ENCODE measurements around the gene PPM1H.

The PPM1H gene, protein sequence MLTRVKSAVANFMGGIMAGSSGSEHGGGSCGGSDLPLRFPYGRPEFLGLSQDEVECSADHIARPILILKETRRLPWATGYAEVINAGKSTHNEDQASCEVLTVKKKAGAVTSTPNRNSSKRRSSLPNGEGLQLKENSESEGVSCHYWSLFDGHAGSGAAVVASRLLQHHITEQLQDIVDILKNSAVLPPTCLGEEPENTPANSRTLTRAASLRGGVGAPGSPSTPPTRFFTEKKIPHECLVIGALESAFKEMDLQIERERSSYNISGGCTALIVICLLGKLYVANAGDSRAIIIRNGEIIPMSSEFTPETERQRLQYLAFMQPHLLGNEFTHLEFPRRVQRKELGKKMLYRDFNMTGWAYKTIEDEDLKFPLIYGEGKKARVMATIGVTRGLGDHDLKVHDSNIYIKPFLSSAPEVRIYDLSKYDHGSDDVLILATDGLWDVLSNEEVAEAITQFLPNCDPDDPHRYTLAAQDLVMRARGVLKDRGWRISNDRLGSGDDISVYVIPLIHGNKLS

DNA sequence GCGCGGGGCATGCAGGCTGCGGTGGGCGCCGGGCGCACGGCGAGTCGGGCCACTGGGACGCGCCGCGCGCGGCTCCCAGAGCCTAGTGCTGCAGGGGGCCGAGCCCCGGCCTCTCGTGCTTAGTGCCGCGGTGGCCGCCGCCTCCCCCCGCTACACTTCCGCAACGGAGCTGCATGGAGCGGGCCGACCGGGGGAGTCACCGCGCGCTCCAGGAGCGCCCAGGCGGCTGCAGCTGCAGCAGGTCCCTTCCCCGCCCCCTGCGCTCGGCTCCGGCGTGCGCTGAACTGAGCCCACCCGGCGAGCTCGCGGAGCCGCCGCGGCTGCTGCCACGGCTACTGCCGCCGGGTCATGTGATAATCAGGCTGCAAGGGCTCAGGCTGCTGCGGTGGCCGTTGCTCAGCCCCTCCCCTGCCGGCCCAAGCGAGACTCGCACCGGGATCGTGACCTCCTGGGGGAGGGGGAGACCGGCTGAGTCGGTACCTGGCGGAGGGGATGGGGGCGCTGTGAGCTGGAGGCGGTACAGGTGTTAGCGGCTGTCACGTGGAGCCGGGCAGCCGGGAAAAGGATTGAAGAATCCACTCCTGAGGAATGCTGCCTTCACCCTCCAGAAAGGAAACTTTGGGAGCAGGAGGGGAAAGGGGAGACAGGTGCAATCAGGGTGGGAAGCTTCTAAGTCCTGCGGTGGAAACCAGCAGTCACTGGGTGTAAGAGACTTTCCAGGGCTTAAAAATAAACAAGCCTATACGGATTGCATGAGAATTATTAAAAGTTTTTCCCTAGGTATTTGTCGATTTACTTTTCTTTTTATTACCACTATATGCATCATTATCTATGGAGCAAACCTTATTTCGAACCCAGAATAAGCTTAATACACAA lies at the start of gene PPM1H:
Gene PPM1H, minus strand, starts transcription at position 352 of the 876 bp plus-strand sequence. CDS start 414 bp downstream, outside the sequence.
- Histone ChIP-seq H4K20me1 (ENCODE audit: insufficient read depth, low read length) (peaks cover 5% of the 10 kb centered on the region; the same call in 1 of the 2 replicates), H3K4me1 (ENCODE audit: low read length) (peaks cover 7% of the 10 kb centered on the region; the same call in 1 of the 2 replicates), H3K9ac (ENCODE audit: low read length) (peak within 1 kb of the TSS; percentile 73), H3K9me3 (ENCODE audit: insufficient read depth, low read length) (no peaks in the 10 kb centered on the region), H3K4me2 (ENCODE audit: low read length) (peak within 1 kb of the TSS; percentile 88), H3K79me2 (ENCODE audit: low read length) (no peaks in the 10 kb centered on the region), H2AFZ (ENCODE audit: low read depth, low read length) (peak within 1 kb of the TSS; percentile 77), H3K27me3 (ENCODE audit: low read depth, low read length) (peaks cover 25% of the 10 kb centered on the region), H3K27ac (ENCODE audit: low read length) (no peak within 1 kb of the TSS), H3K36me3 (replicated peaks; ENCODE audit: low read depth, low read length) (no peaks in the 10 kb centered on the region), H3K4me3 (ENCODE audit: low read length) (peak within 1 kb of the TSS; percentile 93)
- TF ChIP-seq, protein P1, sequence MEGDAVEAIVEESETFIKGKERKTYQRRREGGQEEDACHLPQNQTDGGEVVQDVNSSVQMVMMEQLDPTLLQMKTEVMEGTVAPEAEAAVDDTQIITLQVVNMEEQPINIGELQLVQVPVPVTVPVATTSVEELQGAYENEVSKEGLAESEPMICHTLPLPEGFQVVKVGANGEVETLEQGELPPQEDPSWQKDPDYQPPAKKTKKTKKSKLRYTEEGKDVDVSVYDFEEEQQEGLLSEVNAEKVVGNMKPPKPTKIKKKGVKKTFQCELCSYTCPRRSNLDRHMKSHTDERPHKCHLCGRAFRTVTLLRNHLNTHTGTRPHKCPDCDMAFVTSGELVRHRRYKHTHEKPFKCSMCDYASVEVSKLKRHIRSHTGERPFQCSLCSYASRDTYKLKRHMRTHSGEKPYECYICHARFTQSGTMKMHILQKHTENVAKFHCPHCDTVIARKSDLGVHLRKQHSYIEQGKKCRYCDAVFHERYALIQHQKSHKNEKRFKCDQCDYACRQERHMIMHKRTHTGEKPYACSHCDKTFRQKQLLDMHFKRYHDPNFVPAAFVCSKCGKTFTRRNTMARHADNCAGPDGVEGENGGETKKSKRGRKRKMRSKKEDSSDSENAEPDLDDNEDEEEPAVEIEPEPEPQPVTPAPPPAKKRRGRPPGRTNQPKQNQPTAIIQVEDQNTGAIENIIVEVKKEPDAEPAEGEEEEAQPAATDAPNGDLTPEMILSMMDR (IDR thresholded peaks at IDR 0.05; ENCODE audit: low read depth, low read length): peak; percentile 71
- TF ChIP-seq EZH2phosphoT487 (IDR thresholded peaks at IDR 0.05; ENCODE audit: low read depth): no peak

DNA sequence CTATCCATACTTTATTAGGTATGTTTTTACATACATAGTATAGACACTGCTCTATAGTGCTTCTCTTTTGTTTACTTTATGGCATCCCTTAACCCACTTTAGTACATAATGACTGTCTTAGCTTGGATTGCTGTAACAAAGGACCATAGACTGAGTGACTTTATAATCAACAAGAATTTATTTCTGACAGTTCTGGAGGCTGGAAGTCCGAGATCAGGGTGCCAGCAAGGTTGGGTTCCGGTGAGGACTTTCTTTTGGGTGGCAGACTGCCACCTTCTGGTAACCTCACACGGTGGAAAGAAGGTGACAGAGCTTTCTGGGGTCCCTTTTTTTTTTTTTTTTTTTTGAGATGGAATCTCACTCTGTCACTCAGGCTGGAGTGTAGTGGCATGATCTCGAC lies 48.6 kb upstream of the PPM1H start:
- Histone ChIP-seq H3K79me2 (ENCODE audit: low read length) (no peaks in the 10 kb centered on the region), H3K27ac (ENCODE audit: low read length) (no peak overlapping the region), H3K36me3 (replicated peaks; ENCODE audit: low read depth, low read length) (no peaks in the 10 kb centered on the region), H3K27me3 (ENCODE audit: low read depth, low read length) (no peaks in the 10 kb centered on the region), H2AFZ (ENCODE audit: low read depth, low read length) (0 out of 2 replicates have a peak overlapping the region, but pooled peaks have one; percentile 10), H4K20me1 (ENCODE audit: insufficient read depth, low read length) (no peaks in the 10 kb centered on the region), H3K4me1 (ENCODE audit: low read length) (peaks cover 3% of the 10 kb centered on the region; the same call in 1 of the 2 replicates), H3K9me3 (ENCODE audit: insufficient read depth, low read length) (no peaks in the 10 kb centered on the region), H3K4me2 (ENCODE audit: low read length) (peak overlapping the region; percentile 34; the same call in 1 of the 2 replicates), H3K9ac (ENCODE audit: low read length) (no peak overlapping the region), H3K4me3 (ENCODE audit: low read length) (no peak overlapping the region)
- no peak for TF ChIP-seq EZH2phosphoT487 (IDR thresholded peaks at IDR 0.05; ENCODE audit: low read depth)
- TF ChIP-seq, protein P1 (IDR thresholded peaks at IDR 0.05; ENCODE audit: low read depth, low read length): peak; percentile 57

DNA sequence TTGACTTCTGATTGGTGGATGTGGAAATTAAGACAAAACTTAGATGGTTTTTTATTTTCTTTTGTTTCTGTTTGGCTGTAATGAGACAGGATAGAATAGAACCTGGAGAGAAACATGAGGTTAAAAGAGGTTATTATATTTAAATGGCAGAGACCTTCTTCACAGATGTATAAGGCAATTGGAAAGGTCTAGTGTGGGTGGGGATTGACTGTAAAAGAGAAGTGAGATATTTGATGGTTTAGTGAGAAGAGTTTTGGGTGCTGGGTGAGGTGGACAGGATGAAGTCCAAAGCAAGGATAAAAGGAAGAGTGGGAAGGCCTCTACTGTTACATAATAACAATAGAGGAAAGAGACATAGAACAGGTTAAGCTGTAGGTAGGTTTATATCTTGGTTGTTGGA lies 43.8 kb upstream of the PPM1H start:
- Histone ChIP-seq H4K20me1 (ENCODE audit: insufficient read depth, low read length) (no peaks in the 10 kb centered on the region), H3K4me2 (ENCODE audit: low read length) (no peak overlapping the region), H3K36me3 (replicated peaks; ENCODE audit: low read depth, low read length) (no peaks in the 10 kb centered on the region), H3K4me1 (ENCODE audit: low read length) (peaks cover 4% of the 10 kb centered on the region; the same call in 1 of the 2 replicates), H3K27me3 (ENCODE audit: low read depth, low read length) (no peaks in the 10 kb centered on the region; the same call in 1 of the 2 replicates), H3K79me2 (ENCODE audit: low read length) (no peaks in the 10 kb centered on the region), H2AFZ (ENCODE audit: low read depth, low read length) (no peak overlapping the region), H3K9ac (ENCODE audit: low read length) (no peak overlapping the region), H3K27ac (ENCODE audit: low read length) (no peak overlapping the region), H3K9me3 (ENCODE audit: insufficient read depth, low read length) (no peaks in the 10 kb centered on the region), H3K4me3 (ENCODE audit: low read length) (no peak overlapping the region)
- TF ChIP-seq, protein P1 (IDR thresholded peaks at IDR 0.05; ENCODE audit: low read depth, low read length): no peak
- TF ChIP-seq EZH2phosphoT487 (IDR thresholded peaks at IDR 0.05; ENCODE audit: low read depth): no peak

All from OCI-LY3 (cell line).